Transverse colon (tissue), 4 donors: ENCODE results near the gene KRTAP19-6. TPM values are rescaled to one million over a fixed set of nuclear protein-coding genes. Genes with fewer than 3 reads are reported as not detected.

ENCODE experiments used
- DNase-seq: peaks from one replicate; pipeline ENCODE4 v3.0.0-alpha.2; 2019
- H3K27ac ChIP-seq, 4 donors: fragments of 200-600 bp; sonication (generic); 2 replicates each; pipeline ENCODE4 v1.5.1; 2016 to 2018; ENCODE audit warnings: inconsistent platforms in 4 of 4
- H3K27me3 ChIP-seq: fragments of 200-600 bp; sonication (generic); 2 replicates; pipeline ENCODE4 v1.5.1; 2017; ENCODE audit warnings: inconsistent platforms
- H3K36me3 ChIP-seq, 4 donors: fragments of 200-600 bp; sonication (generic); 2 replicates each; pipeline ENCODE4 v1.5.1; 2017 to 2019; ENCODE audit warnings: inconsistent platforms in 4 of 4
- H3K4me1 ChIP-seq, 4 donors: fragments of 200-600 bp; sonication (generic); 2 replicates each; pipeline ENCODE4 v1.5.1; 2017 to 2020; ENCODE audit warnings: inconsistent platforms in 4 of 4
- H3K4me3 ChIP-seq, 4 donors: fragments of 200-600 bp; sonication (generic); 1 replicate in 1 of 4; 2 replicates in 3 of 4; pipeline versions ENCODE4 v1.5.1 to v1.6.1; 2017 to 2019; ENCODE audit warnings: inconsistent platforms in 4 of 4
- H3K9me3 ChIP-seq, 2 donors: fragments of 200-600 bp; sonication (generic); 2 replicates each; pipeline ENCODE4 v1.5.1; 2017 to 2019; ENCODE audit warnings: inconsistent platforms in 2 of 2
- EP300 ChIP-seq: sonication (generic); formaldehyde crosslinking; IDR thresholded peaks from one replicate; pipeline ENCODE4 v1.6.1; 2017; ENCODE audit warnings: antibody characterized with exemption, low read depth
- POLR2A ChIP-seq: fragments of 450-650 bp; IDR thresholded peaks from one replicate; pipeline ENCODE4 v1.6.1; 2016; ENCODE audit warnings: antibody characterized with exemption, mild to moderate bottlenecking, moderate library complexity
- POLR2AphosphoS5 ChIP-seq, 3 donors: sonication (generic); formaldehyde crosslinking; IDR thresholded peaks; one replicate each; pipeline ENCODE4 v1.6.1; 2016; ENCODE audit warnings: antibody characterized with exemption in 3 of 3
- WGBS, 2 donors: methylation state at CpG; one replicate each; pipeline ENCODE4 v1.1.5; 2018; ENCODE audit warnings: low coverage in 1 of 2; 5-methylcytosine and 5-hydroxymethylcytosine counted together
- in situ Hi-C, 4 donors: fragments of 200-750 bp; cut with MboI; loops; one replicate each; pipeline versions ENCODE4 v1.15.0 to v1.15.1; 2017; ENCODE audit warnings: low sequenced_read_pairs in 3 of 4, low pct_ligation_motif_present in 1 of 4, low pct_unique_long_range_greater_than_20kb in 1 of 4
- intact Hi-C: fragments of 100-400 bp; cut with DNase I; formaldehyde crosslinking; loops from one replicate; pipeline ENCODE4 v1.15.1; 2023; ENCODE audit warnings: low total_unique reads
- total RNA-seq, 4 donors: library from RNA; depleted of rRNA; stranded (reverse); fragments of >200 nt; gene quantifications; one replicate each; pipeline ENCODE4 v1.1.0, GENCODE V29; 2016
- TF ChIP-seq, protein P1 (sequence below), 5 experiments: fragments of 200-600 bp in 3 of 5; fragments of 450-650 bp in 2 of 5; sonication (generic) in 3 of 5; IDR thresholded peaks; 1 replicate in 2 of 5; 2 replicates in 3 of 5; pipeline ENCODE4 v1.5.1; 2016 to 2017; ENCODE audit warnings: antibody characterized with exemption in 5 of 5, inconsistent platforms in 3 of 5, mild to moderate bottlenecking in 2 of 5, moderate library complexity in 1 of 5

Gene KRTAP19-6
- total RNA-seq, 4 donors from 2014 or later, result not detected

DNA sequence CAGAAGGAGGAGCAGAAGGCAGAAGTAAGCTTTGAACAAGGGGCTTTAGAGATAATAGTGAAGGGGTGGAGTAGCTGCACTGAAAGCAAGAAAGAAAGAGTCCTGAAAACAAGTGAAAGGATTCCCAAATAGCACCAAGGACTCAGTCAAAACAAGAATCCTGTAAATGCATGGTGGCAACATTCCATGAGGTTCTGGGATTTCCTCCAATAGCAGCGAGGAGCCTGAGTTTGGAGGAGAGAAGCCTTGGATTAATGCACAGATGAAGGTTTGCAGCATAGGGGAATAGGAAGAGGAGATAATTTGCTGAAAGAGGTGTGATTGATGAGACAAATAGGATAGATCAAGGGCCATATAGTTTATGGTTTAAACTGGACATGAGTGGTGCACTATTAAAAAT lies 37.7 kb upstream of the KRTAP19-6 start:
- no peaks in the 10 kb centered on the region for H3K4me1 ChIP-seq
- TF ChIP-seq POLR2A, result no peak
- TF ChIP-seq, protein P1, sequence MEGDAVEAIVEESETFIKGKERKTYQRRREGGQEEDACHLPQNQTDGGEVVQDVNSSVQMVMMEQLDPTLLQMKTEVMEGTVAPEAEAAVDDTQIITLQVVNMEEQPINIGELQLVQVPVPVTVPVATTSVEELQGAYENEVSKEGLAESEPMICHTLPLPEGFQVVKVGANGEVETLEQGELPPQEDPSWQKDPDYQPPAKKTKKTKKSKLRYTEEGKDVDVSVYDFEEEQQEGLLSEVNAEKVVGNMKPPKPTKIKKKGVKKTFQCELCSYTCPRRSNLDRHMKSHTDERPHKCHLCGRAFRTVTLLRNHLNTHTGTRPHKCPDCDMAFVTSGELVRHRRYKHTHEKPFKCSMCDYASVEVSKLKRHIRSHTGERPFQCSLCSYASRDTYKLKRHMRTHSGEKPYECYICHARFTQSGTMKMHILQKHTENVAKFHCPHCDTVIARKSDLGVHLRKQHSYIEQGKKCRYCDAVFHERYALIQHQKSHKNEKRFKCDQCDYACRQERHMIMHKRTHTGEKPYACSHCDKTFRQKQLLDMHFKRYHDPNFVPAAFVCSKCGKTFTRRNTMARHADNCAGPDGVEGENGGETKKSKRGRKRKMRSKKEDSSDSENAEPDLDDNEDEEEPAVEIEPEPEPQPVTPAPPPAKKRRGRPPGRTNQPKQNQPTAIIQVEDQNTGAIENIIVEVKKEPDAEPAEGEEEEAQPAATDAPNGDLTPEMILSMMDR (IDR thresholded peaks at IDR 0.05), result no peak
- TF ChIP-seq EP300, result no peak
- TF ChIP-seq POLR2AphosphoS5 (IDR thresholded peaks at IDR 0.05), result no peak
- H3K27ac ChIP-seq, result no peak overlapping the region
- H3K4me3 ChIP-seq, result no peak overlapping the region
- WGBS, 2 donors, result 55 to 61% methylated on average over 1 of the region's 1 CpG
- H3K9me3 ChIP-seq, result no peaks in the 10 kb centered on the region
- in situ Hi-C loops, result no loop called here
- intact Hi-C loops, result no loop called here
- DNase-seq, result no peak
- H3K36me3 ChIP-seq, result no peaks in the 10 kb centered on the region
- no peaks in the 10 kb centered on the region for H3K27me3 ChIP-seq

DNA sequence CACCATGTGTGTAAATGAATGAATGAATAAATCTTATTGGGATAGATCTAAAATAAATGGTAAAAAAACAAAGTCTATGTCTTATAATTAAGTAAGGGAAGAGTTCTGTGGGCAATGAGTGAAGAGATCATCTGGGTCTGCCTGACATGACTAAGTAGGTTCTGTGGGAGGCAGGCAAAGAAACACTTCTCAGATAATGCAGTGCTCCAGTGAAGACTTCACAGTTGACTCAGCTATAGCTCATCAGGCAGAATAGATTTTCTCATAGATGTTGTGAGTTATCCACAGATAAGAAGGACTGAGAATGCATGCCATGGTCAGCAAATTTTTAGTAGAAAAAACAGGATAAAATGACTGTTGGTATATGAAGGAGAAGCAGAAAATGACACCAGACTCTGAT lies 36.1 kb upstream of the KRTAP19-6 start:
- DNase-seq, result no peak
- Histone ChIP-seq H3K27me3 (no peaks in the 10 kb centered on the region), H3K4me1 (no peaks in the 10 kb centered on the region), H3K27ac (no peak overlapping the region), H3K36me3 (no peaks in the 10 kb centered on the region), H3K9me3 (no peaks in the 10 kb centered on the region), H3K4me3 (no peak overlapping the region)
- intact Hi-C loops, result no loop called here
- TF ChIP-seq EP300 (no peak), POLR2AphosphoS5 (IDR thresholded peaks at IDR 0.05) (no peak), POLR2A (no peak)
- TF ChIP-seq, protein P1 (IDR thresholded peaks at IDR 0.05), result no peak
- in situ Hi-C loops, result no loop called here

DNA sequence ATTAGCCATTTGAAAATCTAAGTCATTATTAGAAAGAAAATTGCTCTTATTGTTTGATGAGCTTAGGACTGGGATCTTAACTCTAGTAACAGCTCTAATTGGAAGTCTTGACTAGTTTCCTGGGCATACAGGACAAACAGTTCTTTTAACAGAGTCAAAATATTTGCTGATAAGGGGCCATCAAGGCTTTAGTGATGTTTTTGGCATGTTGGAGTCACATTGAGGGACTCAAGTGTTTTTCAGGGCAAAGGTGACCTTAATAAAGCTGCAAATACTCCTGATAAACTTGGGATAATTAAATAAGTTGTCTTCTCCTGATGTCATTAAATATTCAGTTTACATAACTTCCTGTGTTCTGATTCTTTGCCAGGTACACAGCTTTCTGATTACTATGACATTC lies 26.0 kb upstream of the KRTAP19-6 start:
- intact Hi-C loops (no loop called here), in situ Hi-C loops (no loop called here)
- TF ChIP-seq POLR2A, result no peak
- no peak for TF ChIP-seq POLR2AphosphoS5 (IDR thresholded peaks at IDR 0.05)
- TF ChIP-seq EP300, result no peak
- TF ChIP-seq, protein P1 (IDR thresholded peaks at IDR 0.05), result no peak
- Histone ChIP-seq H3K9me3 (no peaks in the 10 kb centered on the region), H3K4me3 (no peak overlapping the region), H3K4me1 (no peaks in the 10 kb centered on the region), H3K27ac (no peak overlapping the region), H3K36me3 (no peaks in the 10 kb centered on the region), H3K27me3 (no peaks in the 10 kb centered on the region)
- no peak for DNase-seq

DNA sequence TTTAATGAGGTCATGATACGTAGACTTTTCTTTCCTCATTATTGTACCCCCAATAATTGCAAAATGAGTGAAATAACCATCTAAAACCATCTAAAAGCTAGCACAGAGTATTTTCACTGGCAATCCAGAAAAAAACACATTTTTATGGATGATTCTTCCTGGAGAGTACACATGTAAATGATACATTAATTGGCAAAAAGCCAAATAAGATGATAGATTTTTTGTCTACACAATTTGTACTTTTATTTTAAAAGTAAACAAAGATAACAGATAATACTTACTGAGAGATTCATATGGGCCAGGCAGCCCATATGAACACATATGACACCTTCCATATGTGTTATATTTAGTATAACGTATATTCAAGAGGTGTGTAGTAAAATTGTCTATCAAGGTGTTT lies 22.0 kb upstream of the KRTAP19-6 start:
- TF ChIP-seq, protein P1 (IDR thresholded peaks at IDR 0.05), result no peak
- TF ChIP-seq EP300 (no peak), POLR2AphosphoS5 (IDR thresholded peaks at IDR 0.05) (no peak), POLR2A (no peak)
- no peaks in the 10 kb centered on the region for H3K9me3 ChIP-seq
- H3K4me1 ChIP-seq, result no peaks in the 10 kb centered on the region
- intact Hi-C loops (no loop called here), in situ Hi-C loops (no loop called here)
- H3K27me3 ChIP-seq, result no peaks in the 10 kb centered on the region
- no peak overlapping the region for H3K27ac ChIP-seq
- no peak for DNase-seq
- no peaks in the 10 kb centered on the region for H3K36me3 ChIP-seq
- WGBS, 2 donors, result 76 to 100% methylated on average over 1 to 2 of the region's 2 CpGs
- H3K4me3 ChIP-seq, result no peak overlapping the region
